Liver (tissue), 9 donors: ENCODE results near the gene CSNK2B. TPM values are rescaled to one million over a fixed set of nuclear protein-coding genes. Genes with fewer than 3 reads are reported as not detected.

ENCODE experiments used
- DNase-seq: peaks from one replicate; pipeline ENCODE4 v3.0.0-alpha.2; 2017; ENCODE audit warnings: low spot score
- H3K27ac ChIP-seq, 2 donors: one replicate each; pipeline ENCODE4 v1.7.0; 2013; ENCODE audit warnings: inconsistent platforms in 2 of 2, low read length in 2 of 2, control low read depth in 1 of 2, low read depth in 1 of 2, mild to moderate bottlenecking in 1 of 2
- H3K27me3 ChIP-seq, 4 donors: one replicate each; pipeline versions ENCODE4 v1.6.1 to v1.7.0; 2013; ENCODE audit warnings: low read length in 3 of 4, inconsistent platforms in 1 of 4, mild to moderate bottlenecking in 1 of 4, moderate library complexity in 1 of 4; ENCODE audit not compliant: control insufficient read depth in 4 of 4, insufficient read depth in 4 of 4
- H3K36me3 ChIP-seq, 4 donors: one replicate each; pipeline versions ENCODE4 v1.6.1 to v1.7.0; 2013; ENCODE audit warnings: low read length in 3 of 4, mild to moderate bottlenecking in 3 of 4, low read depth in 1 of 4, moderate library complexity in 1 of 4; ENCODE audit not compliant: control insufficient read depth in 4 of 4, insufficient read depth in 3 of 4
- H3K4me1 ChIP-seq, 4 donors: one replicate each; pipeline versions ENCODE4 v1.6.1 to v1.7.0; 2013; ENCODE audit warnings: low read length in 3 of 4, mild to moderate bottlenecking in 3 of 4, moderate library complexity in 1 of 4; ENCODE audit not compliant: control insufficient read depth in 4 of 4, insufficient read depth in 4 of 4
- H3K4me3 ChIP-seq, 3 donors: one replicate each; pipeline versions ENCODE4 v1.6.1 to v1.7.0; 2013; ENCODE audit warnings: low read length in 3 of 3, control low read depth in 1 of 3, low read depth in 1 of 3, mild to moderate bottlenecking in 1 of 3
- H3K9ac ChIP-seq, 2 donors: one replicate each; pipeline ENCODE4 v1.7.0; 2013; ENCODE audit warnings: low read length in 2 of 2, mild to moderate bottlenecking in 2 of 2, moderate library complexity in 2 of 2, control low read depth in 1 of 2, low read depth in 1 of 2
- H3K9me3 ChIP-seq, 4 donors: one replicate each; pipeline versions ENCODE4 v1.6.1 to v1.7.0; 2013; ENCODE audit warnings: low read length in 3 of 4; ENCODE audit not compliant: control insufficient read depth in 4 of 4
- ATF3 ChIP-seq: IDR thresholded peaks from 2 replicates; pipeline ENCODE4 v1.6.1; 2016; ENCODE audit warnings: antibody characterized with exemption
- CTCF ChIP-seq: fragments of 150-350 bp; IDR thresholded peaks from 2 replicates; pipeline ENCODE4 v1.5.1; 2017; ENCODE audit warnings: improper control_type of control experiment, low read depth, low read length; ENCODE audit not compliant: missing input control
- EGR1 ChIP-seq, 2 donors: IDR thresholded peaks; 2 replicates each; pipeline ENCODE4 v1.6.1; 2016 to 2018; ENCODE audit warnings: antibody characterized with exemption in 2 of 2, low read depth in 2 of 2
- FOXA1 ChIP-seq: IDR thresholded peaks from 2 replicates; pipeline ENCODE4 v1.6.1; 2016; ENCODE audit warnings: antibody characterized with exemption
- FOXA2 ChIP-seq: IDR thresholded peaks from 2 replicates; pipeline ENCODE4 v1.6.1; 2016; ENCODE audit warnings: antibody characterized with exemption
- GABPA ChIP-seq, 2 donors: IDR thresholded peaks in 1 of 2; conservative IDR thresholded peaks in 1 of 2; 2 replicates each; pipeline ENCODE4 v1.6.1; 2016; ENCODE audit warnings: antibody characterized with exemption in 2 of 2, mild to moderate bottlenecking in 1 of 2, moderate library complexity in 1 of 2
- HNF4A ChIP-seq, 2 donors: conservative IDR thresholded peaks; 2 replicates each; pipeline ENCODE4 v1.6.1; 2016; ENCODE audit warnings: antibody characterized with exemption in 2 of 2, mild to moderate bottlenecking in 2 of 2
- HNF4G ChIP-seq: IDR thresholded peaks from 2 replicates; pipeline ENCODE4 v1.6.1; 2016; ENCODE audit warnings: antibody characterized with exemption
- JUND ChIP-seq, 2 donors: IDR thresholded peaks; 2 replicates each; pipeline ENCODE4 v1.6.1; 2016; ENCODE audit warnings: antibody characterized with exemption in 2 of 2
- MAX ChIP-seq: IDR thresholded peaks from 2 replicates; pipeline ENCODE4 v1.6.1; 2016; ENCODE audit warnings: antibody characterized with exemption
- NR2F2 ChIP-seq: IDR thresholded peaks from 2 replicates; pipeline ENCODE4 v1.6.1; 2016; ENCODE audit warnings: antibody characterized with exemption
- RAD21 ChIP-seq, 2 donors: IDR thresholded peaks; 2 replicates each; pipeline ENCODE4 v1.6.1; 2016; ENCODE audit warnings: antibody characterized with exemption in 2 of 2, mild to moderate bottlenecking in 2 of 2
- REST ChIP-seq: IDR thresholded peaks from 2 replicates; pipeline ENCODE4 v1.6.1; 2016; ENCODE audit warnings: antibody characterized with exemption, mild to moderate bottlenecking
- RXRA ChIP-seq, 2 donors: IDR thresholded peaks; 2 replicates each; pipeline ENCODE4 v1.6.1; 2017 to 2018; ENCODE audit warnings: antibody characterized with exemption in 2 of 2, mild to moderate bottlenecking in 1 of 2
- SP1 ChIP-seq: IDR thresholded peaks from 2 replicates; pipeline ENCODE4 v1.6.1; 2018; ENCODE audit warnings: antibody characterized with exemption, mild to moderate bottlenecking
- TAF1 ChIP-seq: conservative IDR thresholded peaks from 2 replicates; pipeline ENCODE4 v1.6.1; 2016; ENCODE audit warnings: antibody characterized with exemption, mild to moderate bottlenecking
- YY1 ChIP-seq: IDR thresholded peaks from 2 replicates; pipeline ENCODE4 v1.6.1; 2016; ENCODE audit warnings: antibody characterized with exemption, mild to moderate bottlenecking
- ZBTB33 ChIP-seq: IDR thresholded peaks from 2 replicates; pipeline ENCODE4 v1.6.1; 2016; ENCODE audit warnings: antibody characterized with exemption
- WGBS: extraction: QIAGEN DNeasy Blood & Tissue Kit; methylation state at CpG from one replicate; pipeline ENCODE4 v1.1.7; 2013; 5-methylcytosine and 5-hydroxymethylcytosine counted together
- polyA plus RNA-seq, 2 donors: library from polyadenylated mRNA; stranded (reverse) in 1 of 2; unstranded in 1 of 2; fragments of 200-250 nt in 1 of 2; fragments of >200 nt in 1 of 2; fragmentation: Nextera tagmentation in 1 of 2; extraction: Ambion mirVana in 1 of 2; gene quantifications; one replicate each; pipeline versions ENCODE4 v1.2.1 to v1.2.3, GENCODE V29; 2013 to 2015
- total RNA-seq, 2 donors: library from RNA; depleted of rRNA; stranded (reverse); fragments of >200 nt; gene quantifications; one replicate each; pipeline ENCODE4 v1.2.3, GENCODE V29; 2014
- donor health status: healthy.
- donor health status: healthy.
- donor health status: healthy.
- donor health status: healthy.
- donor health status: healthy.

The CSNK2B gene
- total and polyA plus RNA-seq, 4 donors, result 58.1 to 108 (median 77.0) TPM

GRCh38 chr6:31717499-31718222 is 51.8 kb downstream of the CSNK2B start:
- H3K4me3 ChIP-seq, result no peak overlapping the region
- H3K9me3 ChIP-seq, result no peaks in the 10 kb centered on the region
- H3K9ac ChIP-seq, result no peak overlapping the region
- WGBS, result 67% methylated on average over 10 of the region's 10 CpGs
- H3K27ac ChIP-seq, result no peak overlapping the region
- H3K27me3 ChIP-seq, result no peaks in the 10 kb centered on the region
- H3K4me1 ChIP-seq, result no peaks in the 10 kb centered on the region
- TF ChIP-seq RAD21 (IDR thresholded peaks at IDR 0.05) (peak in 1 of 2 donors; percentile 39), CTCF (peak; percentile 18), GABPA (IDR thresholded peaks at IDR 0.05 in 1 of 2, conservative IDR thresholded peaks at IDR 0.05 in 1 of 2) (no peak)
- DNase-seq, result no peak
- H3K36me3 ChIP-seq, result no peaks in the 10 kb centered on the region

GRCh38 chr6:31718265-31718664 is 52.4 kb downstream of the CSNK2B start:
- no peak for TF ChIP-seq SP1
- no peak for TF ChIP-seq GABPA (IDR thresholded peaks at IDR 0.05 in 1 of 2, conservative IDR thresholded peaks at IDR 0.05 in 1 of 2)
- no peak for TF ChIP-seq JUND (IDR thresholded peaks at IDR 0.05)
- TF ChIP-seq NR2F2, result no peak
- TF ChIP-seq HNF4G, result no peak
- no peak for TF ChIP-seq ZBTB33
- no peak for TF ChIP-seq MAX
- no peak for TF ChIP-seq TAF1
- TF ChIP-seq ATF3, result no peak
- TF ChIP-seq FOXA2, result no peak
- no peak for TF ChIP-seq EGR1 (IDR thresholded peaks at IDR 0.05; ENCODE audit: low read depth in 2 of 2)
- TF ChIP-seq RAD21 (IDR thresholded peaks at IDR 0.05), result no peak
- no peak for TF ChIP-seq YY1
- no peak for TF ChIP-seq RXRA (IDR thresholded peaks at IDR 0.05)
- no peak for TF ChIP-seq CTCF
- TF ChIP-seq REST, result no peak
- no peak for TF ChIP-seq HNF4A (conservative IDR thresholded peaks at IDR 0.05)
- no peak for TF ChIP-seq FOXA1
- Histone ChIP-seq H3K4me3 (no peak overlapping the region), H3K9me3 (no peaks in the 10 kb centered on the region), H3K27me3 (no peaks in the 10 kb centered on the region), H3K36me3 (no peaks in the 10 kb centered on the region), H3K4me1 (no peaks in the 10 kb centered on the region), H3K27ac (no peak overlapping the region), H3K9ac (no peak overlapping the region)
- DNase-seq, result no peak
- WGBS, result 83% methylated on average over 1 of the region's 1 CpG
